ENCODE data around the gene TNS2. TPM values are rescaled to one million over a fixed set of nuclear protein-coding genes. Genes with fewer than 3 reads are reported as not detected.
"Not testable (repeated sequence)": the region's sequence is repeated elsewhere in the genome, so short reads cannot be mapped to it uniquely, and the experiment has no call there.

TNS2 gene
- total RNA-seq, 1 donor from 2014 or later = 0.24 TPM

DNA sequence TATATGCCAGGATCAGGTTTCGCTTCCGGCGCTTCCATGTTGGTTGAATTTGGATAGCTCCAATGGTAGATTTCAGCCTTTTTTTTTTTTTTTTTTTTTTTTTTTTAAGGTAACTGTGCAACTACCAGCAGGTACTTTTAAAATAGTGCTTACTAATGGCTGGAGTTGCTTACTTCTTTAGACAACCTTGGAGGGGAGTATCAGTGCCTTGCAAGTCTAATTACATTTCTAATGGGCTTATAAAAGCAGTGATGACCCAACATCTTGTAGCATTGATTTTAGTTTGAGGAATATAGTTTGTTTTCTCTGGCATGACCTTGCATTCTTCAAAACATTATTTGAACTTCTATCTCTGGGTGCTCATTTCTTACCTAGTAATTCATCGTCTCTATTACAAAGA, 42.5 kb upstream of the TNS2 start:
- peak overlapping the region; percentile 92 for H3K9ac ChIP-seq
- H3K9me3 Mint-ChIP-seq = peaks cover 2% of the 10 kb centered on the region
- peaks cover 3% of the 10 kb centered on the region for H3K27me3 Mint-ChIP-seq (ENCODE audit: insufficient read depth, low read depth)
- peak overlapping the region; percentile 85 for H3K4me3 ChIP-seq
- peaks cover 26% of the 10 kb centered on the region for H3K4me1 Mint-ChIP-seq
- H3K27me3 ChIP-seq = no peaks in the 10 kb centered on the region
- H3F3A ChIP-seq (ENCODE audit: low read depth) = peaks cover 36% of the 10 kb centered on the region
- no peak for TF ChIP-seq EZH2phosphoT487 (IDR thresholded peaks at IDR 0.05)
- TF ChIP-seq EZH2 (IDR thresholded peaks at IDR 0.05) = no peak
- TF ChIP-seq, protein P1, sequence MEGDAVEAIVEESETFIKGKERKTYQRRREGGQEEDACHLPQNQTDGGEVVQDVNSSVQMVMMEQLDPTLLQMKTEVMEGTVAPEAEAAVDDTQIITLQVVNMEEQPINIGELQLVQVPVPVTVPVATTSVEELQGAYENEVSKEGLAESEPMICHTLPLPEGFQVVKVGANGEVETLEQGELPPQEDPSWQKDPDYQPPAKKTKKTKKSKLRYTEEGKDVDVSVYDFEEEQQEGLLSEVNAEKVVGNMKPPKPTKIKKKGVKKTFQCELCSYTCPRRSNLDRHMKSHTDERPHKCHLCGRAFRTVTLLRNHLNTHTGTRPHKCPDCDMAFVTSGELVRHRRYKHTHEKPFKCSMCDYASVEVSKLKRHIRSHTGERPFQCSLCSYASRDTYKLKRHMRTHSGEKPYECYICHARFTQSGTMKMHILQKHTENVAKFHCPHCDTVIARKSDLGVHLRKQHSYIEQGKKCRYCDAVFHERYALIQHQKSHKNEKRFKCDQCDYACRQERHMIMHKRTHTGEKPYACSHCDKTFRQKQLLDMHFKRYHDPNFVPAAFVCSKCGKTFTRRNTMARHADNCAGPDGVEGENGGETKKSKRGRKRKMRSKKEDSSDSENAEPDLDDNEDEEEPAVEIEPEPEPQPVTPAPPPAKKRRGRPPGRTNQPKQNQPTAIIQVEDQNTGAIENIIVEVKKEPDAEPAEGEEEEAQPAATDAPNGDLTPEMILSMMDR (IDR thresholded peaks at IDR 0.05) = no peak
- peaks cover 26% of the 10 kb centered on the region for H3K4me1 ChIP-seq
- peaks cover 29% of the 10 kb centered on the region for H3K36me3 Mint-ChIP-seq
- H3K27ac Mint-ChIP-seq = no peak overlapping the region
- no peak overlapping the region for H2AFZ ChIP-seq (replicated peaks)
- H3K4me2 ChIP-seq = peak overlapping the region; percentile 88
- peaks cover 70% of the 10 kb centered on the region for H3K79me2 ChIP-seq (ENCODE audit: low read depth)
- peaks cover 55% of the 10 kb centered on the region for H4K20me1 ChIP-seq (ENCODE audit: low read depth)
- H3K4me3 Mint-ChIP-seq = peak overlapping the region; percentile 99
- H3K9me3 ChIP-seq (ENCODE audit: low read depth) = no peaks in the 10 kb centered on the region
- no peak overlapping the region for H3K27ac ChIP-seq
- no peak for DNase-seq (ENCODE audit: low spot score)
- H3K36me3 ChIP-seq = peaks cover 2% of the 10 kb centered on the region

DNA sequence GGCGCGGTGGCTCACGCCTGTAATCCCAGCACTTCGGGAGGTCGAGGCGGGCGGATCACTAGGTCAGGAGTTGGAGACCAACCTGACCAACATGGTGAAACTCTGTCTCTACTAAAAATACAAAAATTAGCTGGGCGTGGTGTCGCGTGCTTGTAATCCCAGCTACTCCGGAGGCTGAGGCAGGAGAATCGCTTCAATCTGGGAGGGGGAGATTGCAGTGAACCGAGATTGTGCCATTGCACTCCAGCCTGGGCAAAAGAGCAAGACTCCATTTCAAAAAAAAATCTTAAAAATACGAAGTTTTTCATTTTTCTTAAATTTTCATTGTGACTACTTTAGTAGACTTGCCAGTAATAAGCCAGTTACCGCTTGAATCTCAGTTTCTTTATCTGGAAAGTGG, 41.1 kb upstream of the TNS2 start:
- H3K27ac Mint-ChIP-seq; H3K27me3 ChIP-seq; H3K9ac ChIP-seq; H3K36me3 ChIP-seq; H3K9me3 ChIP-seq (ENCODE audit: low read depth); H3K27me3 Mint-ChIP-seq (ENCODE audit: insufficient read depth, low read depth); H3K9me3 Mint-ChIP-seq; H2AFZ ChIP-seq (replicated peaks); DNase-seq (ENCODE audit: low spot score); H3K27ac ChIP-seq: not testable (repeated sequence)
- H3K79me2 ChIP-seq (ENCODE audit: low read depth) = peaks cover 84% of the 10 kb centered on the region
- peak overlapping the region; percentile 85 for H3K4me3 ChIP-seq
- peak overlapping the region; percentile 88 for H3K4me2 ChIP-seq
- peaks cover 26% of the 10 kb centered on the region for H3K4me1 ChIP-seq
- Mint-ChIP-seq H3K36me3 (peaks cover 35% of the 10 kb centered on the region), H3K4me3 (peak overlapping the region; percentile 38), H3K4me1 (peaks cover 26% of the 10 kb centered on the region)
- peaks cover 66% of the 10 kb centered on the region for H4K20me1 ChIP-seq (ENCODE audit: low read depth)
- H3F3A ChIP-seq (ENCODE audit: low read depth) = peaks cover 31% of the 10 kb centered on the region

DNA sequence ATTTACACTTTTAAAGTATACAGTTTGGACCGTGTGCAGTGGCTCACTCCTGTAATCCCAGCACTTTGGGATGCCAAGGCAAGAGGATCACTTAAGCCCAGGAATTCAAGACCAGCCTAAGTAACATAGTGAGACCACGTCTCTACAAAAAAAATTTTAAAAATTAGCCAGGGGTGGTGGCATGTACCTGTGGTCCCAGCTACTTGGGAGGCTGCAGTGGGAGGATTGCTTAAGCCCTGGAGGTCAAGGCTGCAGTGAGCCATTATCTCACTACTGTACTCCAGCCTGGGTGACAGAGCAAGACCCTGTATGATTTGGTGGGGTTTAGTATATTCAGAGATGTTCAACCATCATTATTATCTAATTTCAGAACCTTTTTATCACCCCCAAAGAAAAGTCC, 38.9 kb upstream of the TNS2 start:
- H3K27ac ChIP-seq = no peak overlapping the region
- H3K9ac ChIP-seq = no peak overlapping the region
- no peak overlapping the region for H3K4me3 ChIP-seq
- Mint-ChIP-seq H3K27me3 (ENCODE audit: insufficient read depth, low read depth) (peaks cover 3% of the 10 kb centered on the region), H3K9me3 (peaks cover 2% of the 10 kb centered on the region), H3K27ac (no peak overlapping the region), H3K4me1 (peaks cover 14% of the 10 kb centered on the region), H3K4me3 (no peak overlapping the region), H3K36me3 (peaks cover 35% of the 10 kb centered on the region)
- peaks cover 18% of the 10 kb centered on the region for H3K4me1 ChIP-seq
- no peaks in the 10 kb centered on the region for H3K9me3 ChIP-seq (ENCODE audit: low read depth)
- H3K36me3 ChIP-seq = peaks cover 2% of the 10 kb centered on the region
- TF ChIP-seq EZH2phosphoT487 (IDR thresholded peaks at IDR 0.05) (no peak), EZH2 (IDR thresholded peaks at IDR 0.05) (no peak)
- TF ChIP-seq, protein P1 (IDR thresholded peaks at IDR 0.05) = no peak
- no peak overlapping the region for H2AFZ ChIP-seq (replicated peaks)
- no peaks in the 10 kb centered on the region for H3K27me3 ChIP-seq
- H3K4me2 ChIP-seq = no peak overlapping the region
- peaks cover 97% of the 10 kb centered on the region for H3K79me2 ChIP-seq (ENCODE audit: low read depth)
- H3F3A ChIP-seq (ENCODE audit: low read depth) = peaks cover 20% of the 10 kb centered on the region
- H4K20me1 ChIP-seq (ENCODE audit: low read depth) = peaks cover 88% of the 10 kb centered on the region
- DNase-seq (ENCODE audit: low spot score) = no peak

DNA sequence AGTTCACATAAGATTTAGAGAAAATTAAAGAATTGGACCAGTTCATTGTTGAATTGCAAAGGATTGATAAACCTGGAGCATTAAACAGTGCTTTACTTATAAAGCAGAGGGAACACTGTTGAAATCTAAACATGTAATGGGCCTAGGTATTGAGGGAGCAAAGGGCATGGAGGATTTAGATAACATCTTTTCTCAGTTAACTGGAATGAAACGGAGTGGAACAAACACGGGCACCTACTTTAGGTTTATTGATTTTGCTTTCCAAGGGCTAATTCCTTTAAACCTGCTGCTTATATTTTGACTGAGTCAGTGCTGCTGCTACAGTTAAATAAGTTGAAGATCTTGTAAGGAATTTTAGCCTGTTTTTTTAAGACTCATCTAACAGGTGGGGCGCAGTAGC, 38.0 kb upstream of the TNS2 start:
- H3K4me2 ChIP-seq = no peak overlapping the region
- peaks cover 2% of the 10 kb centered on the region for H3K27me3 Mint-ChIP-seq (ENCODE audit: insufficient read depth, low read depth)
- H3K36me3 ChIP-seq = peaks cover 2% of the 10 kb centered on the region
- peaks cover 100% of the 10 kb centered on the region for H3K79me2 ChIP-seq (ENCODE audit: low read depth)
- H4K20me1 ChIP-seq (ENCODE audit: low read depth) = peaks cover 97% of the 10 kb centered on the region
- DNase-seq (ENCODE audit: low spot score) = no peak
- H3K4me3 Mint-ChIP-seq = no peak overlapping the region
- peaks cover 15% of the 10 kb centered on the region for H3F3A ChIP-seq (ENCODE audit: low read depth)
- H3K4me1 ChIP-seq = peaks cover 18% of the 10 kb centered on the region
- no peak for TF ChIP-seq EZH2 (IDR thresholded peaks at IDR 0.05)
- TF ChIP-seq EZH2phosphoT487 (IDR thresholded peaks at IDR 0.05) = no peak
- TF ChIP-seq, protein P1 (IDR thresholded peaks at IDR 0.05) = no peak
- H3K9me3 Mint-ChIP-seq = peaks cover 2% of the 10 kb centered on the region
- H3K27ac ChIP-seq = no peak overlapping the region
- peaks cover 13% of the 10 kb centered on the region for H3K4me1 Mint-ChIP-seq
- H3K4me3 ChIP-seq = no peak overlapping the region
- no peaks in the 10 kb centered on the region for H3K9me3 ChIP-seq (ENCODE audit: low read depth)
- H2AFZ ChIP-seq (replicated peaks) = no peak overlapping the region
- H3K36me3 Mint-ChIP-seq = peaks cover 34% of the 10 kb centered on the region
- H3K9ac ChIP-seq = no peak overlapping the region
- no peak overlapping the region for H3K27ac Mint-ChIP-seq
- no peaks in the 10 kb centered on the region for H3K27me3 ChIP-seq

Measured in neural progenitor cell (in vitro differentiated cells).